ENCODE data around the gene GINS1. TPM values are rescaled to one million over a fixed set of nuclear protein-coding genes. Genes with fewer than 3 reads are reported as not detected.

GINS1 gene
- polyA plus RNA-seq, 1 of the 3 experiments (the other 2 are of a cell fraction) = 5.1 TPM

GRCh38 chr20:25394276-25394675 lies 13.2 kb upstream of the GINS1 start:
- POLR2A ChIA-PET = no interaction called here
- Histone ChIP-seq H3K27ac (ENCODE audit: low read depth in 2 of 2, low read length in 1 of 2) (no peak overlapping the region), H4K20me1 (ENCODE audit: insufficient read depth) (no peaks in the 10 kb centered on the region), H3K4me2 (no peak overlapping the region), H3K27me3 (ENCODE audit: insufficient read depth) (no peaks in the 10 kb centered on the region), H3K4me3 (ENCODE audit: low read depth in 2 of 2, low read length in 1 of 2) (no peak overlapping the region), H3K4me1 (ENCODE audit: control insufficient read depth in 1 of 2, insufficient read depth in 2 of 2, low read depth in 1 of 2, low read length in 1 of 2) (peaks cover under 1 to 3% of the 10 kb centered on the region in 2 experiments; a peak in 1 of 4 replicates), H3F3A (replicated peaks; ENCODE audit: insufficient read depth) (no peaks in the 10 kb centered on the region), H3K79me2 (ENCODE audit: insufficient read depth) (peaks cover 9% of the 10 kb centered on the region), H3K36me3 (replicated peaks in 1 of 2; ENCODE audit: control insufficient read depth in 1 of 2, insufficient read depth in 2 of 2, low read length in 1 of 2) (no peaks in the 10 kb centered on the region), H3K9ac (no peak overlapping the region), H2AFZ (ENCODE audit: low read depth) (no peak overlapping the region), H3K9me3 (no peaks in the 10 kb centered on the region), H3K9me2 (no peaks in the 10 kb centered on the region)
- WGBS (ENCODE audit: low lambda C conversion rate) = 66% methylated on average over 5 of the region's 5 CpGs
- no peak for DNase-seq
- no peak for TF ChIP-seq POLR2AphosphoS5 (IDR thresholded peaks at IDR 0.05; ENCODE audit: low read depth, low read length)
- CTCF ChIA-PET = interaction anchor here (1.2 kb wide), 2 partner anchors 98 to 100 kb away, joined by 3 to 4 read pairs; no protein-coding TSS in a partner anchor

DNA sequence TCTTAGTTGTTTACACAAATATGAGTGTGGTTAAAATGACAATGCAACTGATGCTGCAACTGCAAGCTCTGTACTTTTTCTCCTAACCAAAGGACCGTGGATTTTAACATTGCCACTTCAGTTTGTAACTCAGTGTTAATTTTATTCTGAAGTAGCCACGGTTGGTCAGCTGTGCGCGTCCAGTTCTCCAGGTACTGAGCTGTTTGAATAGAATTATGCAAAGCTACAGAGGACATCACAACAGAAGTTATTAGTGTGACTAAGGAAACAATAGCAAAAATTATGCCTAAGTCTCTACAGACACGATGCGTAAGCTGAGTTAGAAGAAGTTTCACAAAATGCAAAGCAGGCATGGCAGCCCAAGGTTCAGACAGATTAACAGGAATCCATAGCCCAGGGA lies 12.5 kb upstream of the GINS1 start:
- H3K9ac ChIP-seq = no peak overlapping the region
- ChIA-PET POLR2A (no interaction called here), CTCF (interaction anchor here (5.1 to 5.6 kb wide), 2 partner anchors 100 to 401 kb away, joined by 46 to 104 read pairs; no protein-coding TSS in a partner anchor)
- H3F3A ChIP-seq (replicated peaks; ENCODE audit: insufficient read depth) = no peaks in the 10 kb centered on the region
- H3K9me2 ChIP-seq = no peaks in the 10 kb centered on the region
- 89% methylated on average over 6 of the region's 6 CpGs for WGBS (ENCODE audit: low lambda C conversion rate)
- no peak overlapping the region for H3K4me2 ChIP-seq
- peaks cover 0 to 3% of the 10 kb centered on the region in 2 experiments; a peak in 1 of 4 replicates for H3K4me1 ChIP-seq (ENCODE audit: control insufficient read depth in 1 of 2, insufficient read depth in 2 of 2, low read depth in 1 of 2, low read length in 1 of 2)
- no peak overlapping the region for H3K27ac ChIP-seq (ENCODE audit: low read depth in 2 of 2, low read length in 1 of 2)
- no peaks in the 10 kb centered on the region for H3K9me3 ChIP-seq
- H3K79me2 ChIP-seq (ENCODE audit: insufficient read depth) = peaks cover 2% of the 10 kb centered on the region; the same call in 1 of the 2 replicates
- TF ChIP-seq TCF12 (IDR thresholded peaks at IDR 0.05) (no peak), RAD21 (IDR thresholded peaks at IDR 0.05; ENCODE audit: low read length) (no peak), EZH2phosphoT487 (IDR thresholded peaks at IDR 0.05; ENCODE audit: borderline replicate concordance, low read depth) (no peak), RFX5 (IDR thresholded peaks at IDR 0.05; ENCODE audit: low read length) (no peak), MXI1 (IDR thresholded peaks at IDR 0.05; ENCODE audit: low read depth, low read length) (no peak), TEAD4 (IDR thresholded peaks at IDR 0.05; ENCODE audit: borderline replicate concordance, insufficient read depth) (no peak)
- TF ChIP-seq, protein P1, sequence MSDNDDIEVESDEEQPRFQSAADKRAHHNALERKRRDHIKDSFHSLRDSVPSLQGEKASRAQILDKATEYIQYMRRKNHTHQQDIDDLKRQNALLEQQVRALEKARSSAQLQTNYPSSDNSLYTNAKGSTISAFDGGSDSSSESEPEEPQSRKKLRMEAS (IDR thresholded peaks at IDR 0.05; ENCODE audit: low read depth) = no peak
- TF ChIP-seq, protein P2, sequence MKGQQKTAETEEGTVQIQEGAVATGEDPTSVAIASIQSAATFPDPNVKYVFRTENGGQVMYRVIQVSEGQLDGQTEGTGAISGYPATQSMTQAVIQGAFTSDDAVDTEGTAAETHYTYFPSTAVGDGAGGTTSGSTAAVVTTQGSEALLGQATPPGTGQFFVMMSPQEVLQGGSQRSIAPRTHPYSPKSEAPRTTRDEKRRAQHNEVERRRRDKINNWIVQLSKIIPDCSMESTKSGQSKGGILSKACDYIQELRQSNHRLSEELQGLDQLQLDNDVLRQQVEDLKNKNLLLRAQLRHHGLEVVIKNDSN (IDR thresholded peaks at IDR 0.05; ENCODE audit: borderline replicate concordance, low read depth) = no peak
- H3K4me3 ChIP-seq (ENCODE audit: low read depth in 2 of 2, low read length in 1 of 2) = no peak overlapping the region
- no peak overlapping the region for H2AFZ ChIP-seq (ENCODE audit: low read depth)
- H3K27me3 ChIP-seq (ENCODE audit: insufficient read depth) = no peaks in the 10 kb centered on the region
- DNase-seq = no peak
- H3K36me3 ChIP-seq (replicated peaks in 1 of 2; ENCODE audit: control insufficient read depth in 1 of 2, insufficient read depth in 2 of 2, low read length in 1 of 2) = no peaks in the 10 kb centered on the region
- H4K20me1 ChIP-seq (ENCODE audit: insufficient read depth) = no peaks in the 10 kb centered on the region

- ChIA-PET CTCF (interaction anchor here (0.7 to 5.6 kb wide), 7 partner anchors 8 to 403 kb away, joined by 3 to 104 read pairs (median 4); no protein-coding TSS in a partner anchor), POLR2A (interaction anchor here (1.1 kb wide), 1 partner anchor 76 kb away, joined by 3 read pairs; no protein-coding TSS in a partner anchor)
- DNase-seq = no peak
- Histone ChIP-seq H3K4me1 (ENCODE audit: control insufficient read depth in 1 of 2, insufficient read depth in 2 of 2, low read depth in 1 of 2, low read length in 1 of 2) (0 out of 4 replicates have a peak, but pooled peaks cover 0 to 3% of the 10 kb centered on the region in 2 experiments), H4K20me1 (ENCODE audit: insufficient read depth) (no peaks in the 10 kb centered on the region), H2AFZ (ENCODE audit: low read depth) (no peak overlapping the region), H3K4me2 (no peak overlapping the region), H3K4me3 (ENCODE audit: low read depth in 2 of 2, low read length in 1 of 2) (no peak overlapping the region), H3K9me2 (no peaks in the 10 kb centered on the region), H3F3A (replicated peaks; ENCODE audit: insufficient read depth) (no peaks in the 10 kb centered on the region), H3K9me3 (no peaks in the 10 kb centered on the region), H3K27me3 (ENCODE audit: insufficient read depth) (no peaks in the 10 kb centered on the region), H3K27ac (ENCODE audit: low read depth in 2 of 2, low read length in 1 of 2) (no peak overlapping the region), H3K9ac (no peak overlapping the region), H3K79me2 (ENCODE audit: insufficient read depth) (no peaks in the 10 kb centered on the region), H3K36me3 (replicated peaks in 1 of 2; ENCODE audit: control insufficient read depth in 1 of 2, insufficient read depth in 2 of 2, low read length in 1 of 2) (no peaks in the 10 kb centered on the region)
- TF ChIP-seq GATA2 (CRISPR knock-in tag; IDR thresholded peaks at IDR 0.05) = no peak
- no peak for TF ChIP-seq RAD21 (IDR thresholded peaks at IDR 0.05; ENCODE audit: low read length)
- TF ChIP-seq, protein P1 (IDR thresholded peaks at IDR 0.05; ENCODE audit: low read depth) = no peak
- TF ChIP-seq GABPA (IDR thresholded peaks at IDR 0.05; ENCODE audit: low read depth) = no peak
- WGBS (ENCODE audit: low lambda C conversion rate) = 77% methylated on average over 6 of the region's 6 CpGs
Observed at GRCh38 chr20:25397096-25397495, 10.4 kb upstream of the GINS1 start.
